Activated T-cell treated with anti-CD3 and anti-CD28 coated beads, Interleukin-2, amount 50 U/mL, for 72 hours (primary cell): ENCODE data around the gene IFT43. TPM values are rescaled to one million over a fixed set of nuclear protein-coding genes. Genes with fewer than 3 reads are reported as not detected.

ENCODE experiments used
- ATAC-seq, 2 donors: fragments of 150-1000 bp; cut with Tn5 transposase; replicated peaks in 1 of 2; 2 replicates each; pipeline ENCODE4 v1.10.0; 2021; ENCODE audit warnings: moderate library complexity in 2 of 2, mild to moderate bottlenecking in 1 of 2
- DNase-seq, 2 donors: peaks; one replicate each; pipeline ENCODE4 v3.0.0; 2021 to 2022; ENCODE audit warnings: mixed read lengths in 1 of 2
- H3K27ac Mint-ChIP-seq: one replicate; pipeline ENCODE4 v1.8.0; 2022; ENCODE audit warnings: mild to moderate bottlenecking, moderate library complexity, mixed read lengths
- H3K27me3 Mint-ChIP-seq: one replicate; pipeline ENCODE4 v1.8.0; 2022; ENCODE audit warnings: low read depth, mixed read lengths
- H3K36me3 Mint-ChIP-seq, 2 donors: one replicate each; pipeline ENCODE4 v1.8.0; 2022; ENCODE audit warnings: mixed read lengths in 2 of 2, mild to moderate bottlenecking in 1 of 2; ENCODE audit not compliant: insufficient read depth in 2 of 2
- H3K4me1 Mint-ChIP-seq: one replicate; pipeline ENCODE4 v1.8.0; 2022; ENCODE audit warnings: low read depth, mixed read lengths
- H3K4me3 Mint-ChIP-seq, 2 donors: one replicate each; pipeline ENCODE4 v1.8.0; 2022; ENCODE audit warnings: mild to moderate bottlenecking in 2 of 2, mixed read lengths in 2 of 2, moderate library complexity in 2 of 2
- H3K9me3 Mint-ChIP-seq, 2 donors: one replicate each; pipeline ENCODE4 v1.8.0; 2022; ENCODE audit warnings: mixed read lengths in 2 of 2
- total RNA-seq, 2 donors: library from RNA; stranded (reverse); gene quantifications; one replicate each; pipeline ENCODE4 v1.2.3, GENCODE V29; 2022

The IFT43 gene
- total RNA-seq, 2 donors from 2014 or later, result 10.4 to 12.2 TPM

- no peaks in the 10 kb centered on the region for H3K27me3 Mint-ChIP-seq
- no peaks in the 10 kb centered on the region for H3K9me3 Mint-ChIP-seq
- H3K36me3 Mint-ChIP-seq, result no peaks in the 10 kb centered on the region
- DNase-seq (no peak), ATAC-seq (no peak)
- peak overlapping the region in 1 of 2 donors; percentile 7 for H3K4me3 Mint-ChIP-seq
- H3K27ac Mint-ChIP-seq, result no peak overlapping the region
- H3K4me1 Mint-ChIP-seq, result peaks cover 40% of the 10 kb centered on the region
These were observed 889 bp upstream of the IFT43 start for GRCh38 chr14:75984674-75985073.

- peaks cover 23% of the 10 kb centered on the region for H3K4me1 Mint-ChIP-seq
- DNase-seq, result no peak
These were observed 839 bp downstream of the IFT43 start for GRCh38 chr14:75986439-75986765.

GRCh38 chr14:75987201-75987970 is 1.8 kb downstream of the IFT43 start:
- no peak for ATAC-seq
- Mint-ChIP-seq H3K27ac (no peak overlapping the region), H3K9me3 (no peaks in the 10 kb centered on the region), H3K4me1 (peaks cover 16% of the 10 kb centered on the region), H3K36me3 (no peaks in the 10 kb centered on the region), H3K4me3 (no peak overlapping the region), H3K27me3 (no peaks in the 10 kb centered on the region)
- DNase-seq, result no peak

More at GRCh38 chr14:75986439-75986765, 839 bp downstream of the IFT43 start:
- no peaks in the 10 kb centered on the region for H3K36me3 Mint-ChIP-seq
- no peak overlapping the region for H3K27ac Mint-ChIP-seq
- H3K4me3 Mint-ChIP-seq, result peak overlapping the region; percentile 88 to 92
- ATAC-seq, result no peak
- no peaks in the 10 kb centered on the region for H3K27me3 Mint-ChIP-seq
- H3K9me3 Mint-ChIP-seq, result no peaks in the 10 kb centered on the region

GRCh38 chr14:75989134-75989533 is 3.6 kb downstream of the IFT43 start:
- H3K4me3 Mint-ChIP-seq, result no peak overlapping the region
- ATAC-seq, result no peak
- no peak for DNase-seq
- no peaks in the 10 kb centered on the region for H3K36me3 Mint-ChIP-seq
- H3K27ac Mint-ChIP-seq, result no peak overlapping the region
- no peaks in the 10 kb centered on the region for H3K27me3 Mint-ChIP-seq
- H3K4me1 Mint-ChIP-seq, result peaks cover 19% of the 10 kb centered on the region
- H3K9me3 Mint-ChIP-seq, result no peaks in the 10 kb centered on the region

GRCh38 chr14:75990297-75990696 is 4.7 kb downstream of the IFT43 start:
- no peaks in the 10 kb centered on the region for H3K36me3 Mint-ChIP-seq
- no peaks in the 10 kb centered on the region for H3K9me3 Mint-ChIP-seq
- no peaks in the 10 kb centered on the region for H3K27me3 Mint-ChIP-seq
- DNase-seq (no peak), ATAC-seq (no peak)
- peaks cover 20% of the 10 kb centered on the region for H3K4me1 Mint-ChIP-seq
- no peak overlapping the region for H3K4me3 Mint-ChIP-seq
- H3K27ac Mint-ChIP-seq, result no peak overlapping the region

GRCh38 chr14:75991753-75992152 is 6.2 kb downstream of the IFT43 start:
- ATAC-seq, result no peak
- H3K27me3 Mint-ChIP-seq, result no peaks in the 10 kb centered on the region
- DNase-seq, result no peak
- H3K4me3 Mint-ChIP-seq, result no peak overlapping the region
- peaks cover 12% of the 10 kb centered on the region for H3K4me1 Mint-ChIP-seq
- H3K36me3 Mint-ChIP-seq, result no peaks in the 10 kb centered on the region
- no peak overlapping the region for H3K27ac Mint-ChIP-seq
- no peaks in the 10 kb centered on the region for H3K9me3 Mint-ChIP-seq

- ATAC-seq, result peak; percentile 62 to 74
- H3K27me3 Mint-ChIP-seq, result no peaks in the 10 kb centered on the region
- H3K36me3 Mint-ChIP-seq, result no peaks in the 10 kb centered on the region
- no peak for DNase-seq
- H3K4me1 Mint-ChIP-seq, result peaks cover 9% of the 10 kb centered on the region
- H3K27ac Mint-ChIP-seq, result no peak overlapping the region
- no peak overlapping the region for H3K4me3 Mint-ChIP-seq
- H3K9me3 Mint-ChIP-seq, result no peaks in the 10 kb centered on the region
These were observed 8.0 kb downstream of the IFT43 start for GRCh38 chr14:75993567-75994041.

GRCh38 chr14:75995372-75996041 is 9.9 kb downstream of the IFT43 start:
- Mint-ChIP-seq H3K4me1 (peaks cover 9% of the 10 kb centered on the region), H3K27ac (no peak overlapping the region), H3K36me3 (no peaks in the 10 kb centered on the region), H3K27me3 (no peaks in the 10 kb centered on the region), H3K4me3 (no peak overlapping the region), H3K9me3 (no peaks in the 10 kb centered on the region)
- ATAC-seq (no peak), DNase-seq (no peak)

GRCh38 chr14:75996488-75996887 is 10.9 kb downstream of the IFT43 start:
- no peak overlapping the region for H3K4me3 Mint-ChIP-seq
- ATAC-seq (no peak), DNase-seq (no peak)
- H3K36me3 Mint-ChIP-seq, result peaks cover 0 to 2% of the 10 kb centered on the region in 2 donors
- no peaks in the 10 kb centered on the region for H3K27me3 Mint-ChIP-seq
- peaks cover 9% of the 10 kb centered on the region for H3K4me1 Mint-ChIP-seq
- H3K27ac Mint-ChIP-seq, result no peak overlapping the region
- H3K9me3 Mint-ChIP-seq, result no peaks in the 10 kb centered on the region

- DNase-seq (no peak), ATAC-seq (no peak)
- Mint-ChIP-seq H3K36me3 (peaks cover 8 to 9% of the 10 kb centered on the region in 2 donors), H3K4me3 (no peak overlapping the region), H3K27ac (no peak overlapping the region), H3K4me1 (no peaks in the 10 kb centered on the region), H3K27me3 (no peaks in the 10 kb centered on the region), H3K9me3 (peaks cover 2 to 8% of the 10 kb centered on the region in 2 donors)
These were observed 14.1 kb downstream of the IFT43 start for GRCh38 chr14:75999511-76000190.

GRCh38 chr14:76002383-76002782 is 16.8 kb downstream of the IFT43 start:
- Mint-ChIP-seq H3K27me3 (no peaks in the 10 kb centered on the region), H3K4me3 (no peak overlapping the region), H3K36me3 (peaks cover 11 to 20% of the 10 kb centered on the region in 2 donors), H3K4me1 (no peaks in the 10 kb centered on the region), H3K27ac (no peak overlapping the region), H3K9me3 (peaks cover 2 to 10% of the 10 kb centered on the region in 2 donors)
- DNase-seq (no peak), ATAC-seq (no peak)

GRCh38 chr14:76006253-76006652 is 20.7 kb downstream of the IFT43 start:
- H3K36me3 Mint-ChIP-seq, result peaks cover 10 to 20% of the 10 kb centered on the region in 2 donors
- no peak overlapping the region for H3K4me3 Mint-ChIP-seq
- H3K4me1 Mint-ChIP-seq, result no peaks in the 10 kb centered on the region
- peaks cover 2 to 10% of the 10 kb centered on the region in 2 donors for H3K9me3 Mint-ChIP-seq
- DNase-seq (no peak), ATAC-seq (no peak)
- no peaks in the 10 kb centered on the region for H3K27me3 Mint-ChIP-seq
- H3K27ac Mint-ChIP-seq, result no peak overlapping the region

GRCh38 chr14:76007379-76007778 is 21.8 kb downstream of the IFT43 start:
- no peak overlapping the region for H3K27ac Mint-ChIP-seq
- H3K27me3 Mint-ChIP-seq, result no peaks in the 10 kb centered on the region
- ATAC-seq (no peak), DNase-seq (no peak)
- no peaks in the 10 kb centered on the region for H3K4me1 Mint-ChIP-seq
- H3K36me3 Mint-ChIP-seq, result peaks cover 8 to 18% of the 10 kb centered on the region in 2 donors
- H3K4me3 Mint-ChIP-seq, result no peak overlapping the region
- peaks cover 2 to 7% of the 10 kb centered on the region in 2 donors for H3K9me3 Mint-ChIP-seq
